ENCODE measurements around the gene CYP4F3. TPM values are rescaled to one million over a fixed set of nuclear protein-coding genes. Genes with fewer than 3 reads are reported as not detected.
"Not testable (repeated sequence)": the region's sequence is repeated elsewhere in the genome, so short reads cannot be mapped to it uniquely, and the experiment has no call there.

CYP4F3 gene
- total RNA-seq, 1 donor from 2014 or later = 0.14 TPM

DNA sequence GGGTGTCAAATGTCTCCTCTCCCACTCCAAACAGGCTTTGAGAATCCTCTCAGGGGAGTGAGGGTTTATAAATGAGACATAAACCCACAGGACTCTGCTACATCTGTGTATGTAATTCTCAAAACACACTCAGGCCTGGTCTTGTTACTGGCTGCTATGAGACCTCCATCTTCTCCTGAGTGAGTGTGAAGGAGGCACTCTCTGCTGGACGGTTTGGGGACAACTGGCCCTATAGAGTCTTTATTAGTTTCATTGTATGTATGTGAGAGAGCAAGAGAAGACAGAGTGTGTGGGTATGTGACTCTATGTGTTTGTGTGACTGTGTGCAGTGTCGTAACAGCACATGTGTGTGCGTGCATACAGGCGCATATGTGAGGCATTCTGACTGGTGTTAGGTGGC lies 22.6 kb downstream of the CYP4F3 start:
- no peak overlapping the region for H3K27ac Mint-ChIP-seq
- H3K4me1 Mint-ChIP-seq (ENCODE audit: low read depth) = no peaks in the 10 kb centered on the region
- H3K4me3 Mint-ChIP-seq (ENCODE audit: low read depth) = no peak overlapping the region
- H3K9me3 Mint-ChIP-seq = no peaks in the 10 kb centered on the region
- intact Hi-C loops (cut with micrococcal nuclease) = no loop called here
- no peaks in the 10 kb centered on the region for H3K36me3 Mint-ChIP-seq (ENCODE audit: low read depth)
- no peaks in the 10 kb centered on the region for H3K27me3 Mint-ChIP-seq (ENCODE audit: low read depth)
- DNase-seq (ENCODE audit: low spot score) = no peak

GRCh38 chr19:15666186-15666585 lies 25.5 kb downstream of the CYP4F3 start:
- Mint-ChIP-seq H3K4me1 (ENCODE audit: low read depth) (no peaks in the 10 kb centered on the region), H3K9me3 (no peaks in the 10 kb centered on the region), H3K36me3 (ENCODE audit: low read depth) (no peaks in the 10 kb centered on the region), H3K4me3 (ENCODE audit: low read depth) (no peak overlapping the region), H3K27me3 (ENCODE audit: low read depth) (no peaks in the 10 kb centered on the region), H3K27ac (no peak overlapping the region)
- intact Hi-C loops (cut with micrococcal nuclease) = no loop called here
- no peak for DNase-seq (ENCODE audit: low spot score)

DNA sequence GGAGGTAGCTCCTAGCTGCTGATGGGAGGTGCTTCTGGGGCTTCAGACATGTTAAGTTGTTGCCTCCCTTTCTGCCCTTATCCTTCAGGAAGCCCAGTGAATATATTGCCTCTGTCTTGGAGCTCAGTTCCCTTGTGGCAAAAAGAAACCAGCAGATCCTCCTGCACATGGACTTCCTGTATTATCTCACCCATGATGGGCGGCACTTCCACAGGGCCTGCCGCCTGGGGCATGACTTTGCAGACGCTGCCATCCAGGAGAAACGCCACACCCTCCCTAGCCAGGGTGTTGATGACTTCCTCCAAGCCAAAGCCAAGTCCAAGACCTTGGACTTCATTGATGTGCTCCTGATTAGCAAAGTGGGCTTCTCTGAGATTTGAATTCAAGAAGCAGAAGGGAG lies 26.2 kb downstream of the CYP4F3 start:
- Mint-ChIP-seq H3K4me3 (ENCODE audit: low read depth) (no peak overlapping the region), H3K9me3 (no peaks in the 10 kb centered on the region), H3K36me3 (ENCODE audit: low read depth) (no peaks in the 10 kb centered on the region), H3K27ac (no peak overlapping the region), H3K27me3 (ENCODE audit: low read depth) (no peaks in the 10 kb centered on the region), H3K4me1 (ENCODE audit: low read depth) (no peaks in the 10 kb centered on the region)
- no peak for DNase-seq (ENCODE audit: low spot score)
- intact Hi-C loops (cut with micrococcal nuclease) = no loop called here

DNA sequence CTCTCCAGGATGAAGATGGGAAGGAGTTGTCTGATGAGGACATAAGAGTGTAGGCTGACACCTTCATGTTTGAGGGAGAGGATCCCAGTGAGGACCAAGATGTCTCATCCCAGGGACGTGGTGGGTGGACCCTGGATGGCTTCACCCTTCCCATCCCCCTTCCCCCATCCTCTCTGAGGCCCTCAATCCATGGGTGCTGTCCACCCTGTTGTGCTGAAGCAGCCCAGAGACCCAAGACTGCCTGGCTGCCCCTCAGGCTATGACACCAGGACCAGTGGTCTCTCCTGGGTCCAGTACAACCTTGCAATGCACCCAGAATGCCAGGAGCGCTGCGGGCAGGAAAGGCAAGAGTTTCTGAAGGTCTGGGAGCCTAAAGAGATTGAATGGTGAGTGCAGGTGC lies 28.7 kb downstream of the CYP4F3 start:
- DNase-seq (ENCODE audit: low spot score) = no peak
- H3K36me3 Mint-ChIP-seq (ENCODE audit: low read depth) = no peaks in the 10 kb centered on the region
- no peaks in the 10 kb centered on the region for H3K4me1 Mint-ChIP-seq (ENCODE audit: low read depth)
- H3K27me3 Mint-ChIP-seq (ENCODE audit: low read depth) = no peaks in the 10 kb centered on the region
- H3K4me3 Mint-ChIP-seq (ENCODE audit: low read depth) = no peak overlapping the region
- no peaks in the 10 kb centered on the region for H3K9me3 Mint-ChIP-seq
- intact Hi-C loops (cut with micrococcal nuclease) = no loop called here
- no peak overlapping the region for H3K27ac Mint-ChIP-seq

GRCh38 chr19:15669891-15670290 lies 29.2 kb downstream of the CYP4F3 start:
- intact Hi-C loops (cut with micrococcal nuclease) = no loop called here
- Mint-ChIP-seq H3K4me3 (ENCODE audit: low read depth) (no peak overlapping the region), H3K36me3 (ENCODE audit: low read depth) (no peaks in the 10 kb centered on the region), H3K27ac (no peak overlapping the region), H3K4me1 (ENCODE audit: low read depth) (no peaks in the 10 kb centered on the region), H3K27me3 (ENCODE audit: low read depth) (no peaks in the 10 kb centered on the region), H3K9me3 (no peaks in the 10 kb centered on the region)
- DNase-seq (ENCODE audit: low spot score) = no peak

- Mint-ChIP-seq H3K27me3 (ENCODE audit: low read depth) (no peaks in the 10 kb centered on the region), H3K27ac (no peak overlapping the region), H3K4me1 (ENCODE audit: low read depth) (no peaks in the 10 kb centered on the region), H3K9me3 (peaks cover 5% of the 10 kb centered on the region), H3K36me3 (ENCODE audit: low read depth) (no peaks in the 10 kb centered on the region), H3K4me3 (ENCODE audit: low read depth) (no peak overlapping the region)
- intact Hi-C loops (cut with micrococcal nuclease) = no loop called here
- DNase-seq (ENCODE audit: low spot score) = no peak
Measured at GRCh38 chr19:15671237-15671821, 30.6 kb downstream of the CYP4F3 start.

DNA sequence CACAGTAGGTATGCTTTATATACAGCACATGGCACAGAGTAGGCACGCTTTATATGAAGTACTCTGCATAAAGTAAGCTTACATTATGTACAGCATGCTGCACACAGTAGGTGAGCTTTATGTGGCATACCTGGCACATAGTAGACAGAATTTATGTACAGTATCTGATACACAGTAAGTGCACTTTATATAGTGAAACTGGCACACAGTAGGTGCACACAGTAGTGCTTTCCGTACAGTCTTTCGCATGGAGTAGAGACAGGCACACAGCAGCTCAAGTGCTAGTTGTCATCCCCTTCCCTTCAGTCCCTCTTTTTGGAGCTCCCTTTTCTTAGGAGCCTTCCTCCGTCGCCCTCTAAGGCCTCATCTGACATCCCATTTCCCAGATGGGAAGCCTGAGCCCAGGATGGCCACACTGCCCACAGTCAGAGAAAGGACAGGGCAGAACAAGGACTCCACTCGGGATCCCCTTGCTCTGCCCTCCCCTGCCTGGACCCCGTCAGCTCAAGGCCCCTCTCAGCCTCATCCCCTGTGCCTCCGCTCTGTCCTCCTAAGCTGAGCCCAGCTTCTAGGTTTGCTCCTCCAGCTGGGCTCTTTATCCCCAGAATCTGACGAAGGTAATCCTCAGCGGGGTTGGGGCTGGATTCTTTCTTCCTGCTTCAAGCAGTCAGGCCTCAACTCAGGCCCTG lies 31.3 kb downstream of the CYP4F3 start:
- H3K9me3 Mint-ChIP-seq = peaks cover 9% of the 10 kb centered on the region
- no peak for DNase-seq (ENCODE audit: low spot score)
- H3K27me3 Mint-ChIP-seq (ENCODE audit: low read depth) = no peaks in the 10 kb centered on the region
- H3K36me3 Mint-ChIP-seq (ENCODE audit: low read depth) = no peaks in the 10 kb centered on the region
- intact Hi-C loops (cut with micrococcal nuclease) = no loop called here
- no peak overlapping the region for H3K4me3 Mint-ChIP-seq (ENCODE audit: low read depth)
- no peaks in the 10 kb centered on the region for H3K4me1 Mint-ChIP-seq (ENCODE audit: low read depth)
- no peak overlapping the region for H3K27ac Mint-ChIP-seq

GRCh38 chr19:15672580-15673175 lies 32.0 kb downstream of the CYP4F3 start, which contains the start of gene CYP4F12:
Gene CYP4F12 (plus strand): TSS chr19:15673087. CDS start chr19:15673530, 443 bp downstream.
- intact Hi-C loops (cut with micrococcal nuclease) = no loop called here
- Mint-ChIP-seq H3K27ac (no peak within 1 kb of the TSS), H3K9me3 (peaks cover 12% of the 10 kb centered on the region), H3K27me3 (ENCODE audit: low read depth) (no peaks in the 10 kb centered on the region), H3K36me3 (ENCODE audit: low read depth) (no peaks in the 10 kb centered on the region), H3K4me3 (ENCODE audit: low read depth) (no peak within 1 kb of the TSS), H3K4me1 (ENCODE audit: low read depth) (no peaks in the 10 kb centered on the region)
- no peak for DNase-seq (ENCODE audit: low spot score)

GRCh38 chr19:15673176-15673654 lies 32.5 kb downstream of the CYP4F3 start:
- no peaks in the 10 kb centered on the region for H3K36me3 Mint-ChIP-seq (ENCODE audit: low read depth)
- no peaks in the 10 kb centered on the region for H3K27me3 Mint-ChIP-seq (ENCODE audit: low read depth)

GRCh38 chr19:15675560-15675959 lies 34.9 kb downstream of the CYP4F3 start:
- no peak overlapping the region for H3K4me3 Mint-ChIP-seq (ENCODE audit: low read depth)
- H3K27ac Mint-ChIP-seq = no peak overlapping the region
- no peaks in the 10 kb centered on the region for H3K27me3 Mint-ChIP-seq (ENCODE audit: low read depth)
- H3K36me3 Mint-ChIP-seq (ENCODE audit: low read depth) = no peaks in the 10 kb centered on the region
- DNase-seq (ENCODE audit: low spot score) = no peak
- peaks cover 24% of the 10 kb centered on the region for H3K9me3 Mint-ChIP-seq
- intact Hi-C loops (cut with micrococcal nuclease) = no loop called here
- H3K4me1 Mint-ChIP-seq (ENCODE audit: low read depth) = no peaks in the 10 kb centered on the region

More at GRCh38 chr19:15673176-15673654, 32.5 kb downstream of the CYP4F3 start:
- H3K4me1 Mint-ChIP-seq (ENCODE audit: low read depth) = no peaks in the 10 kb centered on the region
- no peak overlapping the region for H3K4me3 Mint-ChIP-seq (ENCODE audit: low read depth)
- intact Hi-C loops (cut with micrococcal nuclease) = no loop called here
- no peak overlapping the region for H3K27ac Mint-ChIP-seq
- DNase-seq (ENCODE audit: low spot score) = no peak
- peaks cover 17% of the 10 kb centered on the region for H3K9me3 Mint-ChIP-seq

DNA sequence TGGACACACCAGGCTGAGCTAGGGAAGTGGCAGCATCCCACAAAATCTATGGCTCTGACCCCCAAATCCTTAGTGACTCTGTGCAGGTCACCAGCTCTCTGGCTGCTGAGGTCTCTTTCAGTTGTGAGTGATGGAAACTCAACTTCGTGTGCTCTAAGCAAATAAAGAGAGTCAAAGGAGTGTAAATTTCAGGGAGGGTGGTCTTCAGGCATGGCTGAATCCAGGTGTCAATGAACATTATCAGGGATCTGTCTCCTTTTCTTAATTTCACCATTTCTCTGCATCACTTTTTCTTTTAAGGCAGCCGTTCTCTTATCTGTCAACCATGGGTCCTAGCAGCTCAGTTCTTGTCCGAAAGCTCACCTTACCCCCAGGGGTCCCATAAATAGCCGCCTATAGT lies 38.4 kb downstream of the CYP4F3 start:
- DNase-seq (ENCODE audit: low spot score) = no peak
- no peak overlapping the region for H3K27ac Mint-ChIP-seq
- H3K4me1 Mint-ChIP-seq (ENCODE audit: low read depth) = no peaks in the 10 kb centered on the region
- no peak overlapping the region for H3K4me3 Mint-ChIP-seq (ENCODE audit: low read depth)
- H3K27me3 Mint-ChIP-seq (ENCODE audit: low read depth) = no peaks in the 10 kb centered on the region
- peaks cover 24% of the 10 kb centered on the region for H3K9me3 Mint-ChIP-seq
- H3K36me3 Mint-ChIP-seq (ENCODE audit: low read depth) = no peaks in the 10 kb centered on the region
- intact Hi-C loops (cut with micrococcal nuclease) = no loop called here

DNA sequence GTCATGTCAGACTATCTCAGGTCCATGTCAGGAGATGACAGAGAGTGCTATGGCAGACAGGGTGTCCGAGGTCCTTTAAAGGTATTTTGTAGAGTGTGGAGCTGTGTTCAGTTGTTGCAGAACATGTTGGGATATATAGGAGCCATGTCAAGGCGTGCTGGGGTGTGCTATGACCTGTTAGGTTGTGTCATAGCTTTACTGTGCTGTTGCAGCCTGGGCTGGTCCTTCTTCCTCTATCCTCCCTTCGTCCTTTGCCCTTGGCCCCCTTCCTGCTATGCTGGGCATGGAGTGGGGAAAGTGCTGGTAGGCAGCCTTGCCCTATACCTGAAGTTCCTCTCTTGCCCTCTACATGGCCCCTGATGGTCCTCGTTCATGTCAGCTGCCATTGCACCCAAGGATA lies 39.2 kb downstream of the CYP4F3 start:
- H3K36me3 Mint-ChIP-seq (ENCODE audit: low read depth); DNase-seq (ENCODE audit: low spot score); H3K4me3 Mint-ChIP-seq (ENCODE audit: low read depth); intact Hi-C loops (cut with micrococcal nuclease); H3K27me3 Mint-ChIP-seq (ENCODE audit: low read depth); H3K27ac Mint-ChIP-seq; H3K4me1 Mint-ChIP-seq (ENCODE audit: low read depth): not testable (repeated sequence)
- H3K9me3 Mint-ChIP-seq = peaks cover 24% of the 10 kb centered on the region
